Loucy (cell line): Measurements from ENCODE around the gene PRXL2B.
"Not testable (repeated sequence)": the region's sequence is repeated elsewhere in the genome, so short reads cannot be mapped to it uniquely, and the experiment has no call there.

Experiments
- EZH2phosphoT487 ChIP-seq: fragments of 200-600 bp; IDR thresholded peaks from 2 replicates; pipeline ENCODE4 v1.6.1; 2018; ENCODE audit warnings: antibody characterized with exemption, mild to moderate bottlenecking, moderate library complexity, borderline replicate concordance
- TF ChIP-seq, protein P1 (sequence below): fragments of 200-600 bp; sonication (generic); conservative IDR thresholded peaks from 2 replicates; pipeline ENCODE4 v1.5.1; 2014; ENCODE audit warnings: mild to moderate bottlenecking, antibody characterized with exemption, low read length

DNA sequence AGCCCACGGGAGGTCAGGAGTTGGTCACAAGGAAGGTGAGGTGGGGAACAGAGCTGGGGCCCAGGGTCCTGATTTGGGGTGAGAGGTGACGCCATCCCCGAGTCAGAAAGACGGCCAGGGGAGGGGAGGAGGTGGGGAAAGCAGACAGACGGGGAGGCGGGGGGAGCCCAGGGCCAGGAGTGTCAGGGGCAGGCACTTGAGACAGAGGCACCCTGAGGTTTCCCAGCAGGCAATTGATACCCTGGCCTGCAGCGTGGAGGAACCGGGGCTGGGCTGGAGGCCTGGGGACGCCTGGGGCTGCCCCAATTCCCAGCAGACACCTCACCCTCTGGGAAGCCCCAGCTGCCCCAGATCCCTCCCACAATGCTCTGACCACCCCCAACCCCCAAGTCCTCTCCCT lies 33.5 kb upstream of the PRXL2B start:
- TF ChIP-seq, protein P1, sequence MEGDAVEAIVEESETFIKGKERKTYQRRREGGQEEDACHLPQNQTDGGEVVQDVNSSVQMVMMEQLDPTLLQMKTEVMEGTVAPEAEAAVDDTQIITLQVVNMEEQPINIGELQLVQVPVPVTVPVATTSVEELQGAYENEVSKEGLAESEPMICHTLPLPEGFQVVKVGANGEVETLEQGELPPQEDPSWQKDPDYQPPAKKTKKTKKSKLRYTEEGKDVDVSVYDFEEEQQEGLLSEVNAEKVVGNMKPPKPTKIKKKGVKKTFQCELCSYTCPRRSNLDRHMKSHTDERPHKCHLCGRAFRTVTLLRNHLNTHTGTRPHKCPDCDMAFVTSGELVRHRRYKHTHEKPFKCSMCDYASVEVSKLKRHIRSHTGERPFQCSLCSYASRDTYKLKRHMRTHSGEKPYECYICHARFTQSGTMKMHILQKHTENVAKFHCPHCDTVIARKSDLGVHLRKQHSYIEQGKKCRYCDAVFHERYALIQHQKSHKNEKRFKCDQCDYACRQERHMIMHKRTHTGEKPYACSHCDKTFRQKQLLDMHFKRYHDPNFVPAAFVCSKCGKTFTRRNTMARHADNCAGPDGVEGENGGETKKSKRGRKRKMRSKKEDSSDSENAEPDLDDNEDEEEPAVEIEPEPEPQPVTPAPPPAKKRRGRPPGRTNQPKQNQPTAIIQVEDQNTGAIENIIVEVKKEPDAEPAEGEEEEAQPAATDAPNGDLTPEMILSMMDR, result not testable (repeated sequence)
- TF ChIP-seq EZH2phosphoT487, result not testable (repeated sequence)
